ENCODE data around the gene KCNC1. TPM values are rescaled to one million over a fixed set of nuclear protein-coding genes. Genes with fewer than 3 reads are reported as not detected.

The KCNC1 gene
- total and polyA plus RNA-seq, 2 of the 4 experiments (the other 2 are of a cell fraction): 0.03 TPM; not detected in 1

DNA sequence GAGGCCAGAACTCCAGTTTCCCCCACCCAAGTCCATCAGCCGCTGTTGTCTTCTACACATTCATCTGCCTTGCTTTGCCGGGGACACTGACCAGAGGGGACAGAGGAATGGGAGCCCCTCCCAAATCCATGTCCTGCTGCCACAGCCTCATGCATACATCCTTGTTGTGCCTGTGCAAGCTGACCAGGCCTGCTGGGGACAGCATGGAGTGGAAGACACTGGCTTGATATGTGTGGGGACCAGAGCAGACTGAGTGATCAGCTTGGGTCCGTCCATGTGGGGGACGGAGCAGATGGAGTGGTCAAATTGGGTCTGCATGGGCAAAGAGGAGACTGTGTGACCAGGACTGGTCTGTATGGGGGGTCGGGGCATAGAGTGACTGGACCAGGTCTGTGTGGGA lies 43.8 kb downstream of the KCNC1 start:
- no TSS peak for BruUV-seq (replicated peaks)
- H2BK15ac ChIP-seq (ENCODE audit: low read depth, low read length): no peak overlapping the region
- ChIA-PET CTCF (no interaction called here), POLR2A (ENCODE audit: unreplicated experiment) (no interaction called here)
- DNase-seq (no peak), ATAC-seq (ENCODE audit: low read depth) (no peak)
- H4K20me1 ChIP-seq (ENCODE audit: insufficient read depth, low read length): no peaks in the 10 kb centered on the region
- no peak overlapping the region for H2AK5ac ChIP-seq (ENCODE audit: low read depth, low read length)
- no peak overlapping the region for H3K23ac ChIP-seq (ENCODE audit: low read depth, low read length)
- no peak overlapping the region for H2AK9ac ChIP-seq (replicated peaks; ENCODE audit: low read depth, low read length, poor library complexity)
- no peak overlapping the region for H3K14ac ChIP-seq (replicated peaks; ENCODE audit: low read depth, low read length)
- H3K9me3 ChIP-seq (ENCODE audit: control insufficient read depth, insufficient read depth, low read length): no peaks in the 10 kb centered on the region
- no peak overlapping the region for H3K4ac ChIP-seq (ENCODE audit: low read depth, low read length)
- H3K56ac ChIP-seq (ENCODE audit: extremely low read depth, insufficient read depth, low read length): no peak overlapping the region
- no peak overlapping the region for H4K8ac ChIP-seq (ENCODE audit: low read depth in 2 of 2, low read length in 2 of 2)
- H3K36me3 ChIP-seq (ENCODE audit: control insufficient read depth, insufficient read depth, low read length): no peaks in the 10 kb centered on the region
- H3K4me3 ChIP-seq (ENCODE audit: insufficient read depth, low read depth, low read length): no peak overlapping the region
- no peaks in the 10 kb centered on the region for H3K79me1 ChIP-seq (ENCODE audit: low read depth in 1 of 2, low read length in 2 of 2)
- H4K91ac ChIP-seq (ENCODE audit: insufficient read depth, low read depth, low read length): no peak overlapping the region
- no peak overlapping the region for H2BK120ac ChIP-seq (ENCODE audit: low read depth, low read length)
- in situ Hi-C loops (cut with MboI; ENCODE audit: low sequenced_read_pairs) (no loop called here), dilution Hi-C loops (cut with HindIII; ENCODE audit: low sequenced_read_pairs, unreplicated experiment) (no loop called here), intact Hi-C loops (cut with micrococcal nuclease) (no loop called here)
- no peak overlapping the region for H3K27ac ChIP-seq (ENCODE audit: insufficient read depth, low read length)
- no peaks in the 10 kb centered on the region for H3K9me1 ChIP-seq (ENCODE audit: insufficient read depth, low read length)
- H3K18ac ChIP-seq (ENCODE audit: low read depth, low read length): no peak overlapping the region
- H3K27me3 ChIP-seq (ENCODE audit: control insufficient read depth, insufficient read depth, low read length): no peaks in the 10 kb centered on the region; the same call in 1 of the 2 replicates
- H2AFZ ChIP-seq (replicated peaks; ENCODE audit: low read length, poor library complexity): no peak overlapping the region
- no peak overlapping the region for H2BK20ac ChIP-seq (ENCODE audit: low read depth, low read length)
- H3K4me2 ChIP-seq (ENCODE audit: low read depth, low read length): no peak overlapping the region
- H2BK5ac ChIP-seq (ENCODE audit: low read depth, low read length, poor library complexity, severe bottlenecking): no peak overlapping the region
- WGBS, 2 experiments (ENCODE audit: extremely low coverage in 2 of 2, insufficient read length in 1 of 2): 67% methylated on average over 2 of the region's 5 CpGs; no CpG with 5 or more reads in 1 of the 2 experiments
- TF ChIP-seq, protein P1, sequence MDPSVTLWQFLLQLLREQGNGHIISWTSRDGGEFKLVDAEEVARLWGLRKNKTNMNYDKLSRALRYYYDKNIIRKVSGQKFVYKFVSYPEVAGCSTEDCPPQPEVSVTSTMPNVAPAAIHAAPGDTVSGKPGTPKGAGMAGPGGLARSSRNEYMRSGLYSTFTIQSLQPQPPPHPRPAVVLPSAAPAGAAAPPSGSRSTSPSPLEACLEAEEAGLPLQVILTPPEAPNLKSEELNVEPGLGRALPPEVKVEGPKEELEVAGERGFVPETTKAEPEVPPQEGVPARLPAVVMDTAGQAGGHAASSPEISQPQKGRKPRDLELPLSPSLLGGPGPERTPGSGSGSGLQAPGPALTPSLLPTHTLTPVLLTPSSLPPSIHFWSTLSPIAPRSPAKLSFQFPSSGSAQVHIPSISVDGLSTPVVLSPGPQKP (IDR thresholded peaks at IDR 0.05; ENCODE audit: borderline replicate concordance, low read depth, low read length): no peak
- TF ChIP-seq CEBPB (IDR thresholded peaks at IDR 0.05; ENCODE audit: low read depth, low read length) (no peak), CHD1 (IDR thresholded peaks at IDR 0.05; ENCODE audit: low read depth, low read length) (no peak), MAZ (IDR thresholded peaks at IDR 0.05; ENCODE audit: borderline replicate concordance, low read depth, low read length) (no peak), MXI1 (IDR thresholded peaks at IDR 0.05; ENCODE audit: borderline replicate concordance, low read depth, low read length) (no peak), FOS (IDR thresholded peaks at IDR 0.05; ENCODE audit: low read depth, low read length) (no peak), RAD21 (IDR thresholded peaks at IDR 0.05; ENCODE audit: low read length) (no peak), MAFK (IDR thresholded peaks at IDR 0.05; ENCODE audit: low read depth, low read length) (no peak), NFE2L2 (IDR thresholded peaks at IDR 0.05; ENCODE audit: low read depth, low read length) (no peak), RCOR1 (IDR thresholded peaks at IDR 0.05; ENCODE audit: insufficient replicate concordance, low read length) (no peak), RFX5 (IDR thresholded peaks at IDR 0.05; ENCODE audit: low read depth, low read length) (no peak), BHLHE40 (IDR thresholded peaks at IDR 0.05; ENCODE audit: low read depth, low read length) (no peak)
- TF ChIP-seq, protein P2, sequence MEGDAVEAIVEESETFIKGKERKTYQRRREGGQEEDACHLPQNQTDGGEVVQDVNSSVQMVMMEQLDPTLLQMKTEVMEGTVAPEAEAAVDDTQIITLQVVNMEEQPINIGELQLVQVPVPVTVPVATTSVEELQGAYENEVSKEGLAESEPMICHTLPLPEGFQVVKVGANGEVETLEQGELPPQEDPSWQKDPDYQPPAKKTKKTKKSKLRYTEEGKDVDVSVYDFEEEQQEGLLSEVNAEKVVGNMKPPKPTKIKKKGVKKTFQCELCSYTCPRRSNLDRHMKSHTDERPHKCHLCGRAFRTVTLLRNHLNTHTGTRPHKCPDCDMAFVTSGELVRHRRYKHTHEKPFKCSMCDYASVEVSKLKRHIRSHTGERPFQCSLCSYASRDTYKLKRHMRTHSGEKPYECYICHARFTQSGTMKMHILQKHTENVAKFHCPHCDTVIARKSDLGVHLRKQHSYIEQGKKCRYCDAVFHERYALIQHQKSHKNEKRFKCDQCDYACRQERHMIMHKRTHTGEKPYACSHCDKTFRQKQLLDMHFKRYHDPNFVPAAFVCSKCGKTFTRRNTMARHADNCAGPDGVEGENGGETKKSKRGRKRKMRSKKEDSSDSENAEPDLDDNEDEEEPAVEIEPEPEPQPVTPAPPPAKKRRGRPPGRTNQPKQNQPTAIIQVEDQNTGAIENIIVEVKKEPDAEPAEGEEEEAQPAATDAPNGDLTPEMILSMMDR (conservative IDR thresholded peaks at IDR 0.05; ENCODE audit: low read depth, low read length): no peak
- H3K4me1 ChIP-seq (ENCODE audit: control insufficient read depth, insufficient read depth, low read length): no peaks in the 10 kb centered on the region
- no peak overlapping the region for H4K5ac ChIP-seq (ENCODE audit: low read depth, low read length)
- H3K9ac ChIP-seq (ENCODE audit: low read depth, low read length): no peak overlapping the region
